Keratinocyte (primary cell): Measurements from ENCODE around the gene SMYD3. TPM values are rescaled to one million over a fixed set of nuclear protein-coding genes. Genes with fewer than 3 reads are reported as not detected.

Experiments
- DNase-seq: peaks from one replicate; pipeline ENCODE4 v3.0.0-alpha.2; 2011; ENCODE audit warnings: low read depth, missing footprints, low spot score
- FAIRE-seq: peaks from 2 replicates; lab custom pipeline; 2011; peaks lifted over from hg19 to GRCh38; lab: Jason Lieb, UNC
- H2AFZ ChIP-seq: 2 replicates; pipeline ENCODE4 v1.6.0; 2012; ENCODE audit warnings: low read length, control low read depth, inconsistent platforms; ENCODE audit not compliant: control insufficient read depth
- H3K27ac ChIP-seq: 2 replicates; pipeline ENCODE4 v1.5.1; 2011; ENCODE audit warnings: low read length; ENCODE audit not compliant: control insufficient read depth, insufficient read depth
- H3K27me3 ChIP-seq: 3 replicates; pipeline ENCODE4 v1.6.0; 2011; ENCODE audit warnings: low read length; ENCODE audit not compliant: control insufficient read depth, insufficient read depth; ENCODE audit errors: extremely low read depth
- H3K36me3 ChIP-seq, 2 experiments: 2 replicates in 1 of 2; 3 replicates in 1 of 2; pipeline ENCODE4 v1.5.1; 2011; ENCODE audit warnings: low read length in 2 of 2, mild to moderate bottlenecking in 1 of 2; ENCODE audit not compliant: control insufficient read depth in 2 of 2, insufficient read depth in 2 of 2; ENCODE audit errors: extremely low read depth in 1 of 2
- H3K4me1 ChIP-seq: 3 replicates; pipeline ENCODE4 v1.5.1; 2011; ENCODE audit warnings: low read length; ENCODE audit not compliant: control insufficient read depth, insufficient read depth; ENCODE audit errors: extremely low read depth
- H3K4me2 ChIP-seq: 3 replicates; pipeline ENCODE4 v1.6.0; 2011; ENCODE audit warnings: low read depth, low read length; ENCODE audit not compliant: control insufficient read depth, insufficient read depth; ENCODE audit errors: extremely low read depth
- H3K4me3 ChIP-seq, 3 experiments: fragments of 200-600 bp in 1 of 3; sonication (generic) in 1 of 3; 2 replicates in 2 of 3; 3 replicates in 1 of 3; pipeline ENCODE4 v1.5.1; 2011 to 2016; ENCODE audit warnings: low read length in 3 of 3, mild to moderate bottlenecking in 3 of 3, control low read depth in 2 of 3, inconsistent platforms in 1 of 3, low read depth in 1 of 3, mixed read lengths in 1 of 3, mixed run types in 1 of 3, moderate library complexity in 1 of 3; ENCODE audit not compliant: control insufficient read depth in 2 of 3, insufficient read depth in 2 of 3; ENCODE audit errors: extremely low read depth in 1 of 3
- H3K79me2 ChIP-seq: 2 replicates; pipeline ENCODE4 v1.6.0; 2012; ENCODE audit warnings: low read length; ENCODE audit not compliant: control insufficient read depth, insufficient read depth
- H3K9ac ChIP-seq: 3 replicates; pipeline ENCODE4 v1.6.0; 2011; ENCODE audit warnings: low read length; ENCODE audit not compliant: control insufficient read depth, insufficient read depth; ENCODE audit errors: extremely low read depth
- H3K9me1 ChIP-seq: 3 replicates; pipeline ENCODE4 v1.6.0; 2011; ENCODE audit warnings: low read length; ENCODE audit not compliant: control insufficient read depth, insufficient read depth; ENCODE audit errors: extremely low read depth
- H3K9me3 ChIP-seq: 2 replicates; pipeline ENCODE4 v1.5.1; 2012; ENCODE audit warnings: low read depth, low read length; ENCODE audit not compliant: control insufficient read depth
- H4K20me1 ChIP-seq: 3 replicates; pipeline ENCODE4 v1.6.0; 2011; ENCODE audit warnings: low read length; ENCODE audit not compliant: control insufficient read depth, insufficient read depth; ENCODE audit errors: extremely low read depth
- CTCF ChIP-seq, 3 experiments: IDR thresholded peaks in 1 of 3; conservative IDR thresholded peaks in 1 of 3; optimal IDR thresholded peaks in 1 of 3; 2 replicates in 2 of 3; 3 replicates in 1 of 3; pipeline versions ENCODE3 to v1.5.1; 2011; ENCODE audit warnings: low read length in 3 of 3, mild to moderate bottlenecking in 3 of 3, moderate library complexity in 2 of 3, control low read depth in 1 of 3, inconsistent platforms in 1 of 3; ENCODE audit not compliant: insufficient read depth in 2 of 3; ENCODE audit errors: extremely low read depth in 1 of 3
- EZH2 ChIP-seq: IDR thresholded peaks from one replicate; pipeline ENCODE4 v1.6.1; 2012; ENCODE audit warnings: inconsistent platforms, mild to moderate bottlenecking, low read length, moderate library complexity
- dilution Hi-C: fragments of 300-500 bp; cut with MboI; formaldehyde crosslinking; loops from one replicate; pipeline ENCODE4 v1.7.0; 2020; ENCODE audit warnings: low sequenced_read_pairs; ENCODE audit not compliant: extremely low pct_ligation_motif_present
- polyA plus RNA-seq, 5 experiments: library from polyadenylated mRNA; depleted of rRNA in 3 of 5; stranded (reverse) in 3 of 5; stranded (forward) in 1 of 5; unstranded in 1 of 5; fragments of >200 nt; gene quantifications; 1 replicate in 1 of 5; 2 replicates in 3 of 5; 3 replicates in 1 of 5; pipeline versions ENCODE4 v1.2.1 to v1.2.3, GENCODE V29; 2011 to 2012; ENCODE audit warnings: missing spikeins in 2 of 5, low read depth in 1 of 5, low replicate concordance in 1 of 5

SMYD3 gene
- polyA plus RNA-seq, 1 donor (not counting 4 experiments of a cell fraction or from before 2014, with no cell fraction given): 31.0 TPM

GRCh38 chr1:245765230-245766000 lies 741.7 kb downstream of the SMYD3 start:
- dilution Hi-C loops: no loop called here
- H3K4me2 ChIP-seq: no peak overlapping the region
- no peaks in the 10 kb centered on the region for H3K36me3 ChIP-seq
- H3K27ac ChIP-seq: no peak overlapping the region
- FAIRE-seq (no peak), DNase-seq (no peak)
- H4K20me1 ChIP-seq: no peaks in the 10 kb centered on the region
- H3K9me3 ChIP-seq: no peaks in the 10 kb centered on the region
- no peaks in the 10 kb centered on the region for H3K27me3 ChIP-seq
- H3K79me2 ChIP-seq: no peaks in the 10 kb centered on the region
- no peak overlapping the region for H3K9ac ChIP-seq
- H3K4me3 ChIP-seq: no peak overlapping the region
- no peak overlapping the region for H2AFZ ChIP-seq
- TF ChIP-seq CTCF (optimal IDR thresholded peaks at IDR 0.05 in 1 of 3, IDR thresholded peaks at IDR 0.05 in 1 of 3, conservative IDR thresholded peaks at IDR 0.05 in 1 of 3; ENCODE audit: extremely low read depth in 1 of 3, insufficient read depth in 2 of 3, low read length in 3 of 3): no peak
- TF ChIP-seq EZH2: no peak
- H3K4me1 ChIP-seq: no peaks in the 10 kb centered on the region
- H3K9me1 ChIP-seq: no peaks in the 10 kb centered on the region

GRCh38 chr1:245763873-245764331 lies 743.2 kb downstream of the SMYD3 start:
- no peaks in the 10 kb centered on the region for H3K79me2 ChIP-seq
- FAIRE-seq: no peak
- dilution Hi-C loops: no loop called here
- H3K4me2 ChIP-seq: no peak overlapping the region
- no peaks in the 10 kb centered on the region for H3K9me1 ChIP-seq
- no peaks in the 10 kb centered on the region for H4K20me1 ChIP-seq
- H3K9ac ChIP-seq: no peak overlapping the region
- H3K27ac ChIP-seq: no peak overlapping the region
- no peak for TF ChIP-seq EZH2
- no peak for TF ChIP-seq CTCF (optimal IDR thresholded peaks at IDR 0.05 in 1 of 3, IDR thresholded peaks at IDR 0.05 in 1 of 3, conservative IDR thresholded peaks at IDR 0.05 in 1 of 3; ENCODE audit: extremely low read depth in 1 of 3, insufficient read depth in 2 of 3, low read length in 3 of 3)
- H3K9me3 ChIP-seq: no peaks in the 10 kb centered on the region
- H3K4me3 ChIP-seq: no peak overlapping the region
- no peaks in the 10 kb centered on the region for H3K27me3 ChIP-seq
- DNase-seq: no peak
- no peaks in the 10 kb centered on the region for H3K4me1 ChIP-seq
- H2AFZ ChIP-seq: no peak overlapping the region
- H3K36me3 ChIP-seq: no peaks in the 10 kb centered on the region
